ENCODE measurements around the gene OR7G1. TPM values are rescaled to one million over a fixed set of nuclear protein-coding genes. Genes with fewer than 3 reads are reported as not detected.

Gene OR7G1
- total and polyA plus RNA-seq, 10 of the 15 experiments (the other 5 are each of a cell fraction or from before 2014, with no cell fraction given): not detected

DNA sequence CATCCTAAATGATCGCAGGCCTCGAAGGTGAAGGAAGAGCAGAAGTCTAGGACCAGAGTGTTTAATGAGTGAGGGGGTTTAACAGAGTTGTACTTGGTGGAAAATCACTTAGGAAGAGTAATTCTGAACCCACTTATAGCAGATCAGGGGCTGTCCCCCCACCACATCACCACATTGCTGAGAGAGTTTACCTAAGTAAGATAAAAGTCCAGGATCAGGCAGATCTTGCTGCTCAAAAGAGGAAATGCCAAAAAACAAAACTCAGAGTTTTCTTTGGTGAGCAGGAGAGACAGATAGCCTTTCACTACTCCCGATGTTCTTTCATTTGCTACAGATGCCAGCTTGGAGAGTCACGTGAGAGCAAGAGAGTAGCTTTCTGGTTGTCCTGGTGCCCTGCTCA lies 40.0 kb upstream of the OR7G1 start:
- DNase-seq (ENCODE audit: low read depth, low spot score): no peak
- ChIA-PET POLR2A (no interaction called here), SMC1A (ENCODE audit: uncharacterized antibody, unreplicated experiment) (no interaction called here), RAD21 (ENCODE audit: unreplicated experiment) (no interaction called here), CTCF (no interaction called here)
- peaks cover 41 to 58% of the 10 kb centered on the region in 2 experiments for H3K36me3 ChIP-seq (ENCODE audit: control insufficient read depth in 2 of 2, insufficient read depth in 2 of 2, low read length in 1 of 2)
- H4K20me1 ChIP-seq (ENCODE audit: control insufficient read depth, insufficient read depth): no peaks in the 10 kb centered on the region; the same call in 1 of the 2 replicates
- no peaks in the 10 kb centered on the region for H3K4me1 ChIP-seq (ENCODE audit: control insufficient read depth, insufficient read depth, low read length)
- intact Hi-C loops (cut with micrococcal nuclease; ENCODE audit: unreplicated experiment): no loop called here
- H3K9ac ChIP-seq (ENCODE audit: control insufficient read depth, insufficient read depth, low read length): no peak overlapping the region
- no peaks in the 10 kb centered on the region for H3K27me3 ChIP-seq (replicated peaks in 1 of 2; ENCODE audit: control insufficient read depth in 2 of 2, insufficient read depth in 2 of 2, low read length in 1 of 2)
- H3K9me3 ChIP-seq (replicated peaks; ENCODE audit: control insufficient read depth, insufficient read depth, low read length): peaks cover 45% of the 10 kb centered on the region
- no peak overlapping the region for H3K27ac ChIP-seq (ENCODE audit: control insufficient read depth, insufficient read depth)
- TF ChIP-seq CBX5 (IDR thresholded peaks at IDR 0.05; ENCODE audit: low read depth) (no peak), IRF4 (IDR thresholded peaks at IDR 0.05; ENCODE audit: low read depth, low read length) (no peak), POLR2AphosphoS5 (IDR thresholded peaks at IDR 0.05; ENCODE audit: low read length) (no peak)
- in situ Hi-C loops (cut with MboI): no loop called here
- H2AFZ ChIP-seq (ENCODE audit: control insufficient read depth, low read depth, low read length): no peak overlapping the region
- H3K4me2 ChIP-seq (ENCODE audit: control insufficient read depth, insufficient read depth): no peak overlapping the region
- no peak for FAIRE-seq
- WGBS (ENCODE audit: insufficient coverage, insufficient replicate concordance, low lambda C conversion rate, missing lambda C conversion rate): 80% methylated on average over 4 of the region's 4 CpGs
- H3K79me2 ChIP-seq (ENCODE audit: control insufficient read depth, insufficient read depth, low read length): peaks cover 11% of the 10 kb centered on the region
- ATAC-seq: no peak
- H3K4me3 ChIP-seq: no peak overlapping the region
- BruUV-seq (replicated peaks): no TSS peak

DNA sequence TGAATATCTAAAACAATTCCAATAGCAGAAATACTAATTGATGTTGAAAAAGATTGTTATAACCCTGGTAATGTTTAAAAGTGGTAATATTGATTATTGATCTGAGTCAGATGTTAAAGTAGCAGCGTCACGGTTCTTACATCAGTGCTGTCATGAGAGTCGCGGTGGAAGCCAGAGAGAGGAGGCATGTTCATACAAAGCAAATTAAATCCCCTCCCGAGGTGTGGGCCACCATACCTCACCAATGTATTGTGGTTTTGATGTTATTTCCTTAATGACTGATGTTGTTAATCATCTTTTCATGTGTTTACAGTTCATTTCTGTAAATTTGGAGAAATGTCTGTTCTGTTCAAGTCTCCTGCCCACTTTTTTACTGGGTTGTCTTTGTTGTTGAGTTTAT lies 35.8 kb upstream of the OR7G1 start:
- TF ChIP-seq YBX1 (IDR thresholded peaks at IDR 0.05) (no peak), NRF1 (conservative IDR thresholded peaks at IDR 0.05; ENCODE audit: low read depth, low read length) (no peak), BRCA1 (IDR thresholded peaks at IDR 0.05; ENCODE audit: low read depth, low read length) (no peak), ZBED1 (IDR thresholded peaks at IDR 0.05; ENCODE audit: borderline replicate concordance) (no peak)
- TF ChIP-seq, protein P1, sequence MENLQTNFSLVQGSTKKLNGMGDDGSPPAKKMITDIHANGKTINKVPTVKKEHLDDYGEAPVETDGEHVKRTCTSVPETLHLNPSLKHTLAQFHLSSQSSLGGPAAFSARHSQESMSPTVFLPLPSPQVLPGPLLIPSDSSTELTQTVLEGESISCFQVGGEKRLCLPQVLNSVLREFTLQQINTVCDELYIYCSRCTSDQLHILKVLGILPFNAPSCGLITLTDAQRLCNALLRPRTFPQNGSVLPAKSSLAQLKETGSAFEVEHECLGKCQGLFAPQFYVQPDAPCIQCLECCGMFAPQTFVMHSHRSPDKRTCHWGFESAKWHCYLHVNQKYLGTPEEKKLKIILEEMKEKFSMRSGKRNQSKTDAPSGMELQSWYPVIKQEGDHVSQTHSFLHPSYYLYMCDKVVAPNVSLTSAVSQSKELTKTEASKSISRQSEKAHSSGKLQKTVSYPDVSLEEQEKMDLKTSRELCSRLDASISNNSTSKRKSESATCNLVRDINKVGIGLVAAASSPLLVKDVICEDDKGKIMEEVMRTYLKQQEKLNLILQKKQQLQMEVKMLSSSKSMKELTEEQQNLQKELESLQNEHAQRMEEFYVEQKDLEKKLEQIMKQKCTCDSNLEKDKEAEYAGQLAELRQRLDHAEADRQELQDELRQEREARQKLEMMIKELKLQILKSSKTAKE (IDR thresholded peaks at IDR 0.05; ENCODE audit: low read depth, poor library complexity, severe bottlenecking): no peak
- TF ChIP-seq, protein P2, sequence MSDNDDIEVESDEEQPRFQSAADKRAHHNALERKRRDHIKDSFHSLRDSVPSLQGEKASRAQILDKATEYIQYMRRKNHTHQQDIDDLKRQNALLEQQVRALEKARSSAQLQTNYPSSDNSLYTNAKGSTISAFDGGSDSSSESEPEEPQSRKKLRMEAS (IDR thresholded peaks at IDR 0.05; ENCODE audit: low read depth, low read length): no peak
- TF ChIP-seq, protein P3, sequence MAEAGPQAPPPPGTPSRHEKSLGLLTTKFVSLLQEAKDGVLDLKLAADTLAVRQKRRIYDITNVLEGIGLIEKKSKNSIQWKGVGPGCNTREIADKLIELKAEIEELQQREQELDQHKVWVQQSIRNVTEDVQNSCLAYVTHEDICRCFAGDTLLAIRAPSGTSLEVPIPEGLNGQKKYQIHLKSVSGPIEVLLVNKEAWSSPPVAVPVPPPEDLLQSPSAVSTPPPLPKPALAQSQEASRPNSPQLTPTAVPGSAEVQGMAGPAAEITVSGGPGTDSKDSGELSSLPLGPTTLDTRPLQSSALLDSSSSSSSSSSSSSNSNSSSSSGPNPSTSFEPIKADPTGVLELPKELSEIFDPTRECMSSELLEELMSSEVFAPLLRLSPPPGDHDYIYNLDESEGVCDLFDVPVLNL (IDR thresholded peaks at IDR 0.05; ENCODE audit: low read depth, low read length): no peak
- DNase-seq (ENCODE audit: low read depth, low spot score) (no peak), FAIRE-seq (no peak), ATAC-seq (no peak)
- H3K4me3 ChIP-seq: no peak overlapping the region
- H2AFZ ChIP-seq (ENCODE audit: control insufficient read depth, low read depth, low read length): no peak overlapping the region
- BruUV-seq (replicated peaks): no TSS peak
- CTCF ChIA-PET: no interaction called here
- RAD21 ChIA-PET (ENCODE audit: unreplicated experiment): no interaction called here
- H3K4me1 ChIP-seq (ENCODE audit: control insufficient read depth, insufficient read depth, low read length): no peaks in the 10 kb centered on the region
- H3K79me2 ChIP-seq (ENCODE audit: control insufficient read depth, insufficient read depth, low read length): peaks cover 29% of the 10 kb centered on the region
- H3K27ac ChIP-seq (ENCODE audit: control insufficient read depth, insufficient read depth): no peak overlapping the region
- SMC1A ChIA-PET (ENCODE audit: uncharacterized antibody, unreplicated experiment): no interaction called here
- no peak overlapping the region for H3K4me2 ChIP-seq (ENCODE audit: control insufficient read depth, insufficient read depth)
- in situ Hi-C loops (cut with MboI): no loop called here
- H3K9ac ChIP-seq (ENCODE audit: control insufficient read depth, insufficient read depth, low read length): no peak overlapping the region
- no peaks in the 10 kb centered on the region for H3K27me3 ChIP-seq (replicated peaks in 1 of 2; ENCODE audit: control insufficient read depth in 2 of 2, insufficient read depth in 2 of 2, low read length in 1 of 2)
- peaks cover 17 to 35% of the 10 kb centered on the region in 2 experiments for H3K36me3 ChIP-seq (ENCODE audit: control insufficient read depth in 2 of 2, insufficient read depth in 2 of 2, low read length in 1 of 2)
- POLR2A ChIA-PET: no interaction called here
- intact Hi-C loops (cut with micrococcal nuclease; ENCODE audit: unreplicated experiment): no loop called here
- peaks cover 48% of the 10 kb centered on the region for H3K9me3 ChIP-seq (replicated peaks; ENCODE audit: control insufficient read depth, insufficient read depth, low read length)
- WGBS (ENCODE audit: insufficient coverage, insufficient replicate concordance, low lambda C conversion rate, missing lambda C conversion rate): 84% methylated on average over 5 of the region's 5 CpGs
- no peaks in the 10 kb centered on the region; the same call in 1 of the 2 replicates for H4K20me1 ChIP-seq (ENCODE audit: control insufficient read depth, insufficient read depth)
